Measurements from ENCODE around the gene PSMD8.
"Not testable (repeated sequence)": the region's sequence is repeated elsewhere in the genome, so short reads cannot be mapped to it uniquely, and the experiment has no call there.

PSMD8 gene

GRCh38 chr19:38411898-38412297 lies 37.5 kb downstream of the PSMD8 start:
- DNase-seq: not testable (repeated sequence)

- DNase-seq: no peak
Observed at GRCh38 chr19:38412491-38412890, 38.1 kb downstream of the PSMD8 start.

- no peak for DNase-seq
Observed at GRCh38 chr19:38412961-38413360, 38.6 kb downstream of the PSMD8 start.

- DNase-seq: no peak
Observed at GRCh38 chr19:38413416-38413815, 39.0 kb downstream of the PSMD8 start.

GRCh38 chr19:38417146-38417543 lies 42.8 kb downstream of the PSMD8 start:
- DNase-seq: no peak

GRCh38 chr19:38417544-38418506 lies 43.5 kb downstream of the PSMD8 start:
- no peak for DNase-seq

GRCh38 chr19:38420935-38421334 lies 46.6 kb downstream of the PSMD8 start:
- DNase-seq: no peak

- no peak for DNase-seq
Observed at GRCh38 chr19:38421856-38422255, 47.5 kb downstream of the PSMD8 start.

GRCh38 chr19:38422438-38422837 lies 48.1 kb downstream of the PSMD8 start:
- no peak for DNase-seq

GRCh38 chr19:38424272-38424671 lies 49.9 kb downstream of the PSMD8 start:
- DNase-seq: no peak

- DNase-seq: no peak
Observed at GRCh38 chr19:38425222-38425809, 50.9 kb downstream of the PSMD8 start.

- DNase-seq: no peak
Observed at GRCh38 chr19:38425810-38426466, 51.6 kb downstream of the PSMD8 start, which contains the start of gene RASGRP4. TSS of gene RASGRP4 (minus strand) at chr19:38426219. CDS start at chr19:38426091, 128 bp downstream.

GRCh38 chr19:38427035-38427677 lies 52.8 kb downstream of the PSMD8 start:
- not testable (repeated sequence) for DNase-seq

- no peak for DNase-seq
Observed at GRCh38 chr19:38429055-38429810, 54.9 kb downstream of the PSMD8 start.

- no peak for DNase-seq
Observed at GRCh38 chr19:38429811-38430156, 55.4 kb downstream of the PSMD8 start.

GRCh38 chr19:38430931-38431330 lies 56.6 kb downstream of the PSMD8 start:
- DNase-seq: no peak

- DNase-seq: no peak
Observed at GRCh38 chr19:38433268-38433733, 58.9 kb downstream of the PSMD8 start, which contains the start of gene RYR1. TSS of gene RYR1 (plus strand) at chr19:38433691. CDS start at chr19:38433830, 139 bp downstream.

Data from SW 1271 (cell line).